ENCODE measurements around the gene RPUSD3.
"Not testable (repeated sequence)": the region's sequence is repeated elsewhere in the genome, so short reads cannot be mapped to it uniquely, and the experiment has no call there.

Gene RPUSD3

GRCh38 chr3:9843715-9844438, at the start of gene RPUSD3:
TSS of gene RPUSD3 (minus strand) at chr3:9844008. CDS start at chr3:9843990, 18 bp downstream.
- DNase-seq: peak; percentile 96

GRCh38 chr3:9891072-9891622, 47.3 kb upstream of the RPUSD3 start:
- DNase-seq: no peak

GRCh38 chr3:9890249-9891071, 46.7 kb upstream of the RPUSD3 start, which contains the start of gene JAGN1:
TSS of gene JAGN1 (plus strand) at chr3:9890610. CDS start at chr3:9890723, 113 bp downstream.
- peak; percentile 76 for DNase-seq

GRCh38 chr3:9889405-9889804, 45.6 kb upstream of the RPUSD3 start:
- no peak for DNase-seq

GRCh38 chr3:9888540-9888939, 44.7 kb upstream of the RPUSD3 start:
- DNase-seq: no peak

GRCh38 chr3:9887480-9887879, 43.7 kb upstream of the RPUSD3 start:
- DNase-seq: no peak

GRCh38 chr3:9886328-9886727, 42.5 kb upstream of the RPUSD3 start:
- no peak for DNase-seq

GRCh38 chr3:9884555-9885165, 40.9 kb upstream of the RPUSD3 start:
- peak; percentile 77 for DNase-seq

GRCh38 chr3:9883706-9884554, 40.1 kb upstream of the RPUSD3 start:
- no peak for DNase-seq

- no peak for DNase-seq
Measured at GRCh38 chr3:9881441-9881840, 37.6 kb upstream of the RPUSD3 start.

- DNase-seq: no peak
Measured at GRCh38 chr3:9879830-9880549, 36.2 kb upstream of the RPUSD3 start, which contains the start of gene CIDEC. TSS of gene CIDEC (minus strand) at chr3:9880253. CDS start at chr3:9878486, 1,767 bp downstream.

GRCh38 chr3:9878700-9879099, 34.9 kb upstream of the RPUSD3 start:
- DNase-seq: no peak

- DNase-seq: no peak
Measured at GRCh38 chr3:9876991-9877390, 33.2 kb upstream of the RPUSD3 start.

- DNase-seq: not testable (repeated sequence)
Measured at GRCh38 chr3:9876255-9876654, 32.4 kb upstream of the RPUSD3 start.

- no peak for DNase-seq
Measured at GRCh38 chr3:9875448-9875847, 31.6 kb upstream of the RPUSD3 start.

GRCh38 chr3:9872067-9872466, 28.3 kb upstream of the RPUSD3 start:
- not testable (repeated sequence) for DNase-seq

- DNase-seq: no peak
Measured at GRCh38 chr3:9870978-9871377, 27.2 kb upstream of the RPUSD3 start.

- DNase-seq: no peak
Measured at GRCh38 chr3:9869955-9870354, 26.1 kb upstream of the RPUSD3 start.

- DNase-seq: no peak
Measured at GRCh38 chr3:9867106-9867505, 23.3 kb upstream of the RPUSD3 start.

- no peak for DNase-seq
Measured at GRCh38 chr3:9866639-9867038, 22.8 kb upstream of the RPUSD3 start.

- DNase-seq: not testable (repeated sequence)
Measured at GRCh38 chr3:9865125-9865637, 21.4 kb upstream of the RPUSD3 start.

Data from 8988T (cell line).